Measurements from ENCODE around the gene PATJ.
"Not testable (repeated sequence)": the region's sequence is repeated elsewhere in the genome, so short reads cannot be mapped to it uniquely, and the experiment has no call there.

The PATJ gene

DNA sequence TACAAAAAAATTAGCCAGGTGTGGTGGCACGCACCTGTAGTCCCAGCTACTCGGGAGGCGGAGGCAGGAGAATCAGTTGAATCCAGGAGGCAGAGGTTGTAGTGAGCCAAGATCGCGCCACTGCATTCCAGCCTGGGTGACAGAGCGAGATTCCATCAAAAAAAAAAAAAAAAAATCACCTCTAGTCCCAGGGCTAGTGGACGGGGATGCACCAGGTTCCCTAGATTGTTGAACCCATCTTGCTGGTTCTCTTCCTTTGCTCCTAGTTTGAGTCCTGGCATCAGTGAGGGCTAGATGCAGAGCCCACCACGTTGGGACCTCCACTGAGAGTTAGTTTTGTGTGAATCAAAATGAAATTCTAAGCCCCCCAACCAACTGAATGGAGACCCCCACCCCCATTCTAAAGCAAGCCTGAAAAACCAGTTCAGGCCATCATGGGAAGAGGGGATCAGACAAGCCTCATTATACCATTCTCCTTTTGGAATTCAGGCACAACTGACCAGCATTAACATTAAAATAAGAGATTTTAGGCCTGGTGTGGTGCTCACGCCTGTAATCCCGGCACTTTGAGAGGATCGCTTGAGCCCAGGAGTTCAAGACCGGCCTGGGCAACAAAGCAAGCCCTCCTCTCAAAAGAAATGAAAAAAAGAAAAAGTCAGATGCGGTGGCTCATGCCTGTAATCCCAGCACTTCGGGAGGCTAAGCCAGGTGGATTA lies 434.5 kb downstream of the PATJ start:
- Histone ChIP-seq H3K9me3 (ENCODE audit: insufficient read depth, low read length, severe bottlenecking) (no peaks in the 10 kb centered on the region), H3K4me3 (ENCODE audit: low read depth in 1 of 2, low read length in 2 of 2) (no peak overlapping the region), H3K4me2 (ENCODE audit: insufficient read depth, low read length) (no peak overlapping the region), H3K27ac (ENCODE audit: low read length) (no peak overlapping the region), H3K79me2 (ENCODE audit: insufficient read depth, low read length) (no peaks in the 10 kb centered on the region), H3K36me3 (ENCODE audit: insufficient read depth, low read length) (no peaks in the 10 kb centered on the region), H3K4me1 (ENCODE audit: insufficient read depth, low read length) (no peaks in the 10 kb centered on the region), H3K9ac (ENCODE audit: low read depth, low read length) (no peak overlapping the region), H3K27me3 (ENCODE audit: insufficient read depth, low read length, poor library complexity) (peaks cover 5% of the 10 kb centered on the region), H2AFZ (ENCODE audit: low read depth, low read length) (no peak overlapping the region), H4K20me1 (ENCODE audit: insufficient read depth, low read length) (no peaks in the 10 kb centered on the region)
- TF ChIP-seq EZH2 (IDR thresholded peaks at IDR 0.05; ENCODE audit: borderline replicate concordance, low read depth, low read length, severe bottlenecking) = no peak
- TF ChIP-seq, protein P1, sequence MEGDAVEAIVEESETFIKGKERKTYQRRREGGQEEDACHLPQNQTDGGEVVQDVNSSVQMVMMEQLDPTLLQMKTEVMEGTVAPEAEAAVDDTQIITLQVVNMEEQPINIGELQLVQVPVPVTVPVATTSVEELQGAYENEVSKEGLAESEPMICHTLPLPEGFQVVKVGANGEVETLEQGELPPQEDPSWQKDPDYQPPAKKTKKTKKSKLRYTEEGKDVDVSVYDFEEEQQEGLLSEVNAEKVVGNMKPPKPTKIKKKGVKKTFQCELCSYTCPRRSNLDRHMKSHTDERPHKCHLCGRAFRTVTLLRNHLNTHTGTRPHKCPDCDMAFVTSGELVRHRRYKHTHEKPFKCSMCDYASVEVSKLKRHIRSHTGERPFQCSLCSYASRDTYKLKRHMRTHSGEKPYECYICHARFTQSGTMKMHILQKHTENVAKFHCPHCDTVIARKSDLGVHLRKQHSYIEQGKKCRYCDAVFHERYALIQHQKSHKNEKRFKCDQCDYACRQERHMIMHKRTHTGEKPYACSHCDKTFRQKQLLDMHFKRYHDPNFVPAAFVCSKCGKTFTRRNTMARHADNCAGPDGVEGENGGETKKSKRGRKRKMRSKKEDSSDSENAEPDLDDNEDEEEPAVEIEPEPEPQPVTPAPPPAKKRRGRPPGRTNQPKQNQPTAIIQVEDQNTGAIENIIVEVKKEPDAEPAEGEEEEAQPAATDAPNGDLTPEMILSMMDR (IDR thresholded peaks at IDR 0.05; ENCODE audit: borderline replicate concordance, extremely low read depth, low read length, poor library complexity, severe bottlenecking) = no peak
- ATAC-seq (ENCODE audit: insufficient read depth, low read depth) (no peak), DNase-seq (no peak)

DNA sequence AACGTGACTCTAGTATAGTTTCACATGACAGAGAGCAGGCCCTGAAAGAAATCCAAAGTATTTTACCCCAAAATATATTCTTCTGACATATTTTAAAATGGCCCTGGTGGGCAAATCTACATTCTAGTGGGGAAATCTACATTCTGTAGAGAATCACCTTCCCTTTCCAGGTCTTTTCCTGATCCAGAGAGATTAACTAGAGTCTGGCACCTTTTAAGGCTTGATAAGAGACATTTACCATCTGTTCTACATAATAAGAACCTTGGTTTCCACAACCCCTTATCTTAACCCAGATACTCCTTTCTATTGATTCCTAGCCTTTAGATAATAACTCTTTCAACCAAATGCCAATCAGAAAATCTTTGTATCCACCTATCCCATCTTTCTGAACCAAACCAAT lies 435.3 kb downstream of the PATJ start:
- TF ChIP-seq, protein P1 (IDR thresholded peaks at IDR 0.05; ENCODE audit: borderline replicate concordance, extremely low read depth, low read length, poor library complexity, severe bottlenecking) = no peak
- no peak for TF ChIP-seq EZH2 (IDR thresholded peaks at IDR 0.05; ENCODE audit: borderline replicate concordance, low read depth, low read length, severe bottlenecking)
- H3K4me2 ChIP-seq (ENCODE audit: insufficient read depth, low read length) = no peak overlapping the region
- H2AFZ ChIP-seq (ENCODE audit: low read depth, low read length) = no peak overlapping the region
- no peaks in the 10 kb centered on the region for H4K20me1 ChIP-seq (ENCODE audit: insufficient read depth, low read length)
- H3K27ac ChIP-seq (ENCODE audit: low read length) = no peak overlapping the region
- H3K27me3 ChIP-seq (ENCODE audit: insufficient read depth, low read length, poor library complexity) = peaks cover 5% of the 10 kb centered on the region
- no peak overlapping the region for H3K4me3 ChIP-seq (ENCODE audit: low read depth in 1 of 2, low read length in 2 of 2)
- H3K36me3 ChIP-seq (ENCODE audit: insufficient read depth, low read length) = no peaks in the 10 kb centered on the region
- H3K4me1 ChIP-seq (ENCODE audit: insufficient read depth, low read length) = no peaks in the 10 kb centered on the region
- ATAC-seq (ENCODE audit: insufficient read depth, low read depth) = no peak
- no peak for DNase-seq
- no peaks in the 10 kb centered on the region for H3K9me3 ChIP-seq (ENCODE audit: insufficient read depth, low read length, severe bottlenecking)
- no peak overlapping the region for H3K9ac ChIP-seq (ENCODE audit: low read depth, low read length)
- H3K79me2 ChIP-seq (ENCODE audit: insufficient read depth, low read length) = no peaks in the 10 kb centered on the region

DNA sequence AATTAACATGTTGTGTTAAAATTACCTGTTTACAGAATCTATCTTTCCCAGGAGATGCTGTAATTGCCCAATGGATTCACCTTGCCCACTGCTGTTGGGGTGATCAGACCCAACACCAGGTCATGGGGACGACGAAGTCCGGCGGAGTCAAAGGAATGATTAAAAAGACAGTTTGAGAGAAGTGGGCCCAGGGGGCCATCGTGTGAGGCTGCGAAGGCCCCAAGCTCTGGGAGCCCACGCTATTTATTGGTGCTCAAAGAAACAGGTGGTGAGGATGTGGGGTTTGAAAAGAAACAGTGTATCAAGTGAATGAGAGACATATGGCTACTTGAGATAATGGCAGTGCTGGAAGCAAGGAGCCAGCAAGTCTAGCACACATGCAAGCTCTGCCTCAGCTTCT lies 436.1 kb downstream of the PATJ start:
- Histone ChIP-seq H3K27ac (ENCODE audit: low read length) (no peak overlapping the region), H3K9me3 (ENCODE audit: insufficient read depth, low read length, severe bottlenecking) (no peaks in the 10 kb centered on the region), H3K27me3 (ENCODE audit: insufficient read depth, low read length, poor library complexity) (peaks cover 5% of the 10 kb centered on the region), H3K4me2 (ENCODE audit: insufficient read depth, low read length) (no peak overlapping the region), H3K4me3 (ENCODE audit: low read depth in 1 of 2, low read length in 2 of 2) (no peak overlapping the region), H3K9ac (ENCODE audit: low read depth, low read length) (no peak overlapping the region), H3K79me2 (ENCODE audit: insufficient read depth, low read length) (no peaks in the 10 kb centered on the region), H3K4me1 (ENCODE audit: insufficient read depth, low read length) (no peaks in the 10 kb centered on the region), H2AFZ (ENCODE audit: low read depth, low read length) (no peak overlapping the region), H4K20me1 (ENCODE audit: insufficient read depth, low read length) (no peaks in the 10 kb centered on the region), H3K36me3 (ENCODE audit: insufficient read depth, low read length) (no peaks in the 10 kb centered on the region)
- ATAC-seq (ENCODE audit: insufficient read depth, low read depth) (no peak), DNase-seq (no peak)
- TF ChIP-seq, protein P1 (IDR thresholded peaks at IDR 0.05; ENCODE audit: borderline replicate concordance, extremely low read depth, low read length, poor library complexity, severe bottlenecking) = no peak
- TF ChIP-seq EZH2 (IDR thresholded peaks at IDR 0.05; ENCODE audit: borderline replicate concordance, low read depth, low read length, severe bottlenecking) = no peak

DNA sequence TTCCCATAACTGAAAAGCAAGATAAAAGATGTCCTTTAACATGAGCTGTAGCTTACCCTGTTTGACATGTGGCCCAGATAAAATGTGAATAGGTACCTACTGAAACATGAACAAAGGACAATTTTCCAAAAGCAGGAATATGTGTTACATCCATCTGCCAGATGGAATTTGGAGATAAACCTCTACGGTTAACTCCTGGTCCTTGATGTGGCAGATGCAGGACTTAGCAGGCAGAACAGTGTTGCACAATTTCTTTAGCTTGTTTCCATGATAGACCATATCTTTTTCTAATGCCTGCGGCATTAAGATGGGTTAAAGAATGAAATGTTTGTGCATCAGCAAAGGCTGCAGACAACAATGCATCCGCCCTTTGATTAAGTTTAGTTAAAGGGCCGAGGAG lies 437.8 kb downstream of the PATJ start:
- H3K79me2 ChIP-seq (ENCODE audit: insufficient read depth, low read length); H3K4me1 ChIP-seq (ENCODE audit: insufficient read depth, low read length); H3K4me3 ChIP-seq (ENCODE audit: low read depth in 1 of 2, low read length in 2 of 2); ATAC-seq (ENCODE audit: insufficient read depth, low read depth); H3K36me3 ChIP-seq (ENCODE audit: insufficient read depth, low read length); H4K20me1 ChIP-seq (ENCODE audit: insufficient read depth, low read length); H3K27ac ChIP-seq (ENCODE audit: low read length); DNase-seq; H3K9ac ChIP-seq (ENCODE audit: low read depth, low read length); H3K27me3 ChIP-seq (ENCODE audit: insufficient read depth, low read length, poor library complexity); H3K4me2 ChIP-seq (ENCODE audit: insufficient read depth, low read length); H2AFZ ChIP-seq (ENCODE audit: low read depth, low read length); H3K9me3 ChIP-seq (ENCODE audit: insufficient read depth, low read length, severe bottlenecking): not testable (repeated sequence)

Data from DND-41 (cell line).